ENCODE data around the gene ZC2HC1B. TPM values are rescaled to one million over a fixed set of nuclear protein-coding genes. Genes with fewer than 3 reads are reported as not detected.

The ZC2HC1B gene
- total RNA-seq, 4 donors from 2014 or later, result 1.2 TPM; not detected in 3

GRCh38 chr6:143980921-143981320 lies 116.6 kb downstream of the ZC2HC1B start:
- no peaks in the 10 kb centered on the region for H3K36me3 ChIP-seq
- no peak overlapping the region for H3K4me3 ChIP-seq
- no peaks in the 10 kb centered on the region for H3K27me3 ChIP-seq
- DNase-seq (ENCODE audit: low spot score in 2 of 2), result no peak
- peaks cover 0 to 5% (median 0%) of the 10 kb centered on the region in 4 donors for H3K9me3 ChIP-seq
- WGBS, 2 donors, result 97 to 100% methylated on average over 1 of the region's 1 CpG
- no peaks in the 10 kb centered on the region for H3K4me1 ChIP-seq
- no peak overlapping the region for H3K27ac ChIP-seq
- TF ChIP-seq CTCF (IDR thresholded peaks at IDR 0.05), result no peak
- no peak for TF ChIP-seq EP300 (IDR thresholded peaks at IDR 0.05)
- no peak for TF ChIP-seq POLR2A (IDR thresholded peaks at IDR 0.05)

- Histone ChIP-seq H3K9me3 (peaks cover 0 to 5% (median 0%) of the 10 kb centered on the region in 4 donors), H3K4me1 (no peaks in the 10 kb centered on the region), H3K27me3 (no peaks in the 10 kb centered on the region), H3K27ac (no peak overlapping the region), H3K4me3 (no peak overlapping the region), H3K36me3 (no peaks in the 10 kb centered on the region)
- WGBS, 2 donors, result 84 to 85% methylated on average over 2 of the region's 2 CpGs
- DNase-seq (ENCODE audit: low spot score in 2 of 2), result no peak
- TF ChIP-seq EP300 (IDR thresholded peaks at IDR 0.05) (no peak), POLR2A (IDR thresholded peaks at IDR 0.05) (no peak), CTCF (IDR thresholded peaks at IDR 0.05) (no peak)
Measured at GRCh38 chr6:143982968-143983367, 118.7 kb downstream of the ZC2HC1B start.

- peaks cover 0 to 5% (median 0%) of the 10 kb centered on the region in 4 donors for H3K9me3 ChIP-seq
- WGBS, 2 donors, result 58 to 71% methylated on average over 2 of the region's 2 CpGs
- H3K27me3 ChIP-seq, result no peaks in the 10 kb centered on the region
Measured at GRCh38 chr6:143984666-143985065, 120.4 kb downstream of the ZC2HC1B start.

GRCh38 chr6:143986463-143987065 lies 122.3 kb downstream of the ZC2HC1B start:
- Histone ChIP-seq H3K4me3 (no peak overlapping the region), H3K27ac (no peak overlapping the region), H3K9me3 (no peaks in the 10 kb centered on the region), H3K27me3 (no peaks in the 10 kb centered on the region), H3K36me3 (peaks cover 0 to 4% (median 0%) of the 10 kb centered on the region in 3 donors), H3K4me1 (no peaks in the 10 kb centered on the region)
- TF ChIP-seq POLR2A (IDR thresholded peaks at IDR 0.05) (no peak), CTCF (IDR thresholded peaks at IDR 0.05) (no peak), EP300 (IDR thresholded peaks at IDR 0.05) (no peak)
- DNase-seq (ENCODE audit: low spot score in 2 of 2), result no peak
- WGBS, 2 donors, result 55 to 69% methylated on average over 5 of the region's 5 CpGs

More at GRCh38 chr6:143984666-143985065, 120.4 kb downstream of the ZC2HC1B start:
- Histone ChIP-seq H3K4me3 (no peak overlapping the region), H3K27ac (no peak overlapping the region), H3K36me3 (peaks cover 0 to 4% (median 0%) of the 10 kb centered on the region in 3 donors), H3K4me1 (no peaks in the 10 kb centered on the region)
- TF ChIP-seq EP300 (IDR thresholded peaks at IDR 0.05), result no peak
- no peak for TF ChIP-seq POLR2A (IDR thresholded peaks at IDR 0.05)
- TF ChIP-seq CTCF (IDR thresholded peaks at IDR 0.05), result no peak
- no peak for DNase-seq (ENCODE audit: low spot score in 2 of 2)

Small RNA genes within 50 kb of the gene (small RNA-seq; reads per million reads assigned to genes)
- gene ZC2HC1B, result not detected

Other genes starting within 250 kb of the ZC2HC1B start
- gene PHACTR2, start 186.5 kb upstream of the ZC2HC1B start, total RNA-seq, result 100 to 1,000 TPM in 2 of 4 donors, 10 to 100 TPM in 2; 76.2 to 110 (median 98.2) TPM
- gene LTV1, start 21.1 kb upstream of the ZC2HC1B start, total RNA-seq, result 10 to 100 TPM; 16.4 to 33.0 (median 22.8) TPM
- 10 to 100 TPM; 23.2 to 30.0 (median 29.6) TPM for gene PLAGL1, start 143.8 kb downstream of the ZC2HC1B start, total RNA-seq
- 100 to 1,000 TPM in 3 of 4 donors, 10 to 100 TPM in 1; 99.8 to 155 (median 118) TPM for gene SF3B5, start 231.1 kb downstream of the ZC2HC1B start, total RNA-seq